Thyroid gland (tissue), 4 donors: ENCODE results near the gene DTX3. TPM values are rescaled to one million over a fixed set of nuclear protein-coding genes. Genes with fewer than 3 reads are reported as not detected.

Source experiments
- DNase-seq, 2 donors: peaks; one replicate each; pipeline ENCODE4 v3.0.0-alpha.2; 2019
- H3K27ac ChIP-seq, 3 donors: fragments of 200-600 bp; sonication (generic); 1 replicate in 2 of 3; 2 replicates in 1 of 3; pipeline ENCODE4 v1.5.1; 2016 to 2019; ENCODE audit warnings: mild to moderate bottlenecking in 1 of 3, moderate library complexity in 1 of 3
- H3K27me3 ChIP-seq: fragments of 200-600 bp; sonication (generic); one replicate; pipeline ENCODE4 v1.5.1; 2019
- H3K36me3 ChIP-seq, 2 donors: fragments of 200-600 bp; sonication (generic); one replicate each; pipeline ENCODE4 v1.5.1; 2016 to 2019
- H3K4me1 ChIP-seq, 2 donors: fragments of 200-600 bp; sonication (generic); one replicate each; pipeline ENCODE4 v1.5.1; 2017 to 2019
- H3K4me3 ChIP-seq, 3 donors: fragments of 200-600 bp; sonication (generic); replicated peaks in 1 of 3; 1 replicate in 2 of 3; 2 replicates in 1 of 3; pipeline ENCODE4 v1.5.1; 2016; ENCODE audit warnings: mild to moderate bottlenecking in 1 of 3
- H3K9me3 ChIP-seq: fragments of 200-600 bp; sonication (generic); one replicate; pipeline ENCODE4 v1.5.1; 2017
- CTCF ChIP-seq, 6 experiments: fragments of 200-600 bp in 3 of 6; fragments of 450-650 bp in 3 of 6; sonication (generic) in 3 of 6; IDR thresholded peaks; one replicate each; pipeline ENCODE4 v1.5.1; 2016 to 2019; ENCODE audit warnings: antibody characterized with exemption in 6 of 6, mild to moderate bottlenecking in 2 of 6, inconsistent platforms in 1 of 6, moderate library complexity in 1 of 6
- POLR2A ChIP-seq, 2 donors: fragments of 450-650 bp; IDR thresholded peaks; one replicate each; pipeline ENCODE4 v1.6.1; 2017; ENCODE audit warnings: antibody characterized with exemption in 2 of 2, mild to moderate bottlenecking in 2 of 2, moderate library complexity in 1 of 2
- WGBS, 2 donors: methylation state at CpG; one replicate each; pipeline ENCODE4 v1.1.5; 2017; 5-methylcytosine and 5-hydroxymethylcytosine counted together
- intact Hi-C: fragments of 100-400 bp; cut with DNase I; formaldehyde crosslinking; loops from one replicate; pipeline ENCODE4 v1.15.1; 2023
- total RNA-seq, 4 donors: library from RNA; depleted of rRNA; stranded (reverse); fragments of >200 nt; gene quantifications; one replicate each; pipeline ENCODE4 v1.2.3, GENCODE V29; 2016

DTX3 gene
- total RNA-seq, 4 donors from 2014 or later, result 29.2 to 42.0 (median 33.9) TPM

- Histone ChIP-seq H3K27me3 (no peaks in the 10 kb centered on the region), H3K36me3 (peaks cover 5% of the 10 kb centered on the region in 2 donors), H3K4me1 (peaks cover 23% of the 10 kb centered on the region in 2 donors), H3K4me3 (peak overlapping the region in 1 of 3 donors; percentile 52), H3K27ac (peak overlapping the region; percentile 1 to 56 (median 43)), H3K9me3 (no peaks in the 10 kb centered on the region)
- WGBS, 2 donors, result 18 to 37% methylated on average over 19 to 25 of the region's 34 CpGs
- no peak for DNase-seq
- intact Hi-C loops, result no loop called here
- no peak for TF ChIP-seq CTCF (IDR thresholded peaks at IDR 0.05)
- no peak for TF ChIP-seq POLR2A (IDR thresholded peaks at IDR 0.05)
These were observed 5.3 kb downstream of the DTX3 start for GRCh38 chr12:57609781-57610553.

GRCh38 chr12:57610554-57611107, 6.0 kb downstream of the DTX3 start:
- H3K4me1 ChIP-seq, result peaks cover 17 to 23% of the 10 kb centered on the region in 2 donors
- peak overlapping the region; percentile 43 to 67 (median 64) for H3K27ac ChIP-seq
- 5 to 8% methylated on average over 19 to 27 of the region's 29 CpGs for WGBS, 2 donors
- H3K4me3 ChIP-seq, result peak overlapping the region in 2 of 3 donors; percentile 32 to 52
- intact Hi-C loops, result no loop called here
- TF ChIP-seq POLR2A (IDR thresholded peaks at IDR 0.05) (no peak), CTCF (IDR thresholded peaks at IDR 0.05) (no peak)
- H3K9me3 ChIP-seq, result no peaks in the 10 kb centered on the region
- H3K27me3 ChIP-seq, result no peaks in the 10 kb centered on the region
- peak in 1 of 2 donors; percentile 25 for DNase-seq
- peaks cover 5% of the 10 kb centered on the region in 2 donors for H3K36me3 ChIP-seq

GRCh38 chr12:57611108-57611826, 6.6 kb downstream of the DTX3 start, which contains the start of gene ARHGEF25:
ARHGEF25 (plus strand) TSS chr12:57611435; CDS start chr12:57611895, 460 bp downstream.
- no peak for TF ChIP-seq CTCF (IDR thresholded peaks at IDR 0.05)
- no peak for TF ChIP-seq POLR2A (IDR thresholded peaks at IDR 0.05)
- peak within 1 kb of the TSS in 2 of 3 donors; percentile 32 to 52 for H3K4me3 ChIP-seq
- DNase-seq, result peak; percentile 41 to 45
- H3K36me3 ChIP-seq, result peaks cover 5% of the 10 kb centered on the region in 2 donors
- intact Hi-C loops, result no loop called here
- H3K27me3 ChIP-seq, result no peaks in the 10 kb centered on the region
- H3K9me3 ChIP-seq, result no peaks in the 10 kb centered on the region
- peak within 1 kb of the TSS; percentile 52 to 67 (median 64) for H3K27ac ChIP-seq
- 0 to 4% methylated on average over 9 to 18 of the region's 55 CpGs for WGBS, 2 donors
- peaks cover 15 to 23% of the 10 kb centered on the region in 2 donors for H3K4me1 ChIP-seq

- TF ChIP-seq CTCF (IDR thresholded peaks at IDR 0.05), result no peak
- DNase-seq, result no peak
- no peaks in the 10 kb centered on the region for H3K9me3 ChIP-seq
- peak overlapping the region in 2 of 3 donors; percentile 32 to 52 for H3K4me3 ChIP-seq
- H3K36me3 ChIP-seq, result peaks cover 2 to 5% of the 10 kb centered on the region in 2 donors
- H3K27me3 ChIP-seq, result no peaks in the 10 kb centered on the region
- intact Hi-C loops, result no loop called here
- peak overlapping the region in 2 of 3 donors; percentile 52 to 67 for H3K27ac ChIP-seq
- 21 to 22% methylated on average over 11 to 12 of the region's 23 CpGs for WGBS, 2 donors
- H3K4me1 ChIP-seq, result peaks cover 15 to 23% of the 10 kb centered on the region in 2 donors
These were observed 7.4 kb downstream of the DTX3 start for GRCh38 chr12:57611827-57612710.
